Measurements from ENCODE around the gene KCNMB4. TPM values are rescaled to one million over a fixed set of nuclear protein-coding genes. Genes with fewer than 3 reads are reported as not detected.
A peak's percentile ranks its signal among the peaks of the same experiment; 100 is the strongest.

Gene KCNMB4
- total RNA-seq, 1 experiment from 2014 or later: 6.3 TPM

GRCh38 chr12:70379846-70380245, 13.8 kb downstream of the KCNMB4 start:
- H3K9me2 ChIP-seq (ENCODE audit: insufficient read depth): no peaks in the 10 kb centered on the region
- no peaks in the 10 kb centered on the region for H3K36me3 ChIP-seq (ENCODE audit: low read depth)
- H3K4me2 ChIP-seq: no peak overlapping the region
- H3F3A ChIP-seq (ENCODE audit: insufficient read depth, low read depth): no peaks in the 10 kb centered on the region
- DNase-seq: no peak
- intact Hi-C loops (cut with micrococcal nuclease; ENCODE audit: unreplicated experiment): no loop called here
- TF ChIP-seq EZH2 (IDR thresholded peaks at IDR 0.05; ENCODE audit: low read depth): no peak
- TF ChIP-seq CTCF (conservative IDR thresholded peaks at IDR 0.05): no peak
- H3K27ac ChIP-seq: no peak overlapping the region
- no peak overlapping the region for H3K4me3 ChIP-seq
- no peaks in the 10 kb centered on the region for H3K27me3 ChIP-seq (ENCODE audit: insufficient read depth, low read depth)
- ChIA-PET POLR2A (ENCODE audit: unreplicated experiment) (no interaction called here), CTCF (no interaction called here)
- H3K79me2 ChIP-seq (ENCODE audit: low read depth): no peaks in the 10 kb centered on the region
- no TSS peak for BruUV-seq (replicated peaks)
- peaks cover 5% of the 10 kb centered on the region; the same call in 1 of the 2 replicates for H3K9me3 ChIP-seq (ENCODE audit: insufficient read depth, low read depth)
- H4K20me1 ChIP-seq (ENCODE audit: insufficient read depth): no peaks in the 10 kb centered on the region
- no peak overlapping the region for H2AFZ ChIP-seq
- H3K4me1 ChIP-seq (replicated peaks; ENCODE audit: insufficient read depth): 0 out of 2 replicates have a peak, but pooled peaks cover 8% of the 10 kb centered on the region

- no TSS peak for BruUV-seq (replicated peaks)
- H2AFZ ChIP-seq: 0 out of 2 replicates have a peak overlapping the region, but pooled peaks have one; percentile 48
- intact Hi-C loops (cut with micrococcal nuclease; ENCODE audit: unreplicated experiment): no loop called here
These were observed 17.4 kb downstream of the KCNMB4 start for GRCh38 chr12:70383484-70383883.

GRCh38 chr12:70383886-70384285, 17.8 kb downstream of the KCNMB4 start:
- no peaks in the 10 kb centered on the region for H3F3A ChIP-seq (ENCODE audit: insufficient read depth, low read depth)
- ChIA-PET CTCF (no interaction called here), POLR2A (ENCODE audit: unreplicated experiment) (no interaction called here)
- no peak overlapping the region for H3K4me3 ChIP-seq
- no peaks in the 10 kb centered on the region for H4K20me1 ChIP-seq (ENCODE audit: insufficient read depth)
- no peaks in the 10 kb centered on the region for H3K27me3 ChIP-seq (ENCODE audit: insufficient read depth, low read depth)
- DNase-seq: no peak
- TF ChIP-seq EZH2 (IDR thresholded peaks at IDR 0.05; ENCODE audit: low read depth) (no peak), CTCF (conservative IDR thresholded peaks at IDR 0.05) (no peak)
- H3K4me1 ChIP-seq (replicated peaks; ENCODE audit: insufficient read depth): 0 out of 2 replicates have a peak, but pooled peaks cover 8% of the 10 kb centered on the region
- 0 out of 2 replicates have a peak overlapping the region, but pooled peaks have one; percentile 48 for H2AFZ ChIP-seq
- H3K27ac ChIP-seq: no peak overlapping the region
- H3K4me2 ChIP-seq: no peak overlapping the region
- peaks cover 5% of the 10 kb centered on the region; the same call in 1 of the 2 replicates for H3K9me3 ChIP-seq (ENCODE audit: insufficient read depth, low read depth)
- H3K79me2 ChIP-seq (ENCODE audit: low read depth): no peaks in the 10 kb centered on the region
- intact Hi-C loops (cut with micrococcal nuclease; ENCODE audit: unreplicated experiment): no loop called here
- no TSS peak for BruUV-seq (replicated peaks)
- H3K9me2 ChIP-seq (ENCODE audit: insufficient read depth): no peaks in the 10 kb centered on the region
- H3K36me3 ChIP-seq (ENCODE audit: low read depth): no peaks in the 10 kb centered on the region

More at GRCh38 chr12:70383484-70383883, 17.4 kb downstream of the KCNMB4 start:
- H4K20me1 ChIP-seq (ENCODE audit: insufficient read depth): no peaks in the 10 kb centered on the region
- H3K27ac ChIP-seq: no peak overlapping the region
- ChIA-PET CTCF (no interaction called here), POLR2A (ENCODE audit: unreplicated experiment) (no interaction called here)
- H3K4me2 ChIP-seq: no peak overlapping the region
- 0 out of 2 replicates have a peak, but pooled peaks cover 8% of the 10 kb centered on the region for H3K4me1 ChIP-seq (replicated peaks; ENCODE audit: insufficient read depth)
- peaks cover 5% of the 10 kb centered on the region; the same call in 1 of the 2 replicates for H3K9me3 ChIP-seq (ENCODE audit: insufficient read depth, low read depth)
- DNase-seq: no peak
- TF ChIP-seq CTCF (conservative IDR thresholded peaks at IDR 0.05): no peak
- no peak for TF ChIP-seq EZH2 (IDR thresholded peaks at IDR 0.05; ENCODE audit: low read depth)
- no peaks in the 10 kb centered on the region for H3K27me3 ChIP-seq (ENCODE audit: insufficient read depth, low read depth)
- H3F3A ChIP-seq (ENCODE audit: insufficient read depth, low read depth): no peaks in the 10 kb centered on the region
- no peaks in the 10 kb centered on the region for H3K36me3 ChIP-seq (ENCODE audit: low read depth)
- H3K79me2 ChIP-seq (ENCODE audit: low read depth): no peaks in the 10 kb centered on the region
- H3K4me3 ChIP-seq: no peak overlapping the region
- H3K9me2 ChIP-seq (ENCODE audit: insufficient read depth): no peaks in the 10 kb centered on the region
